Heart left ventricle (tissue), 16 donors: ENCODE results near the gene S100A14. TPM values are rescaled to one million over a fixed set of nuclear protein-coding genes. Genes with fewer than 3 reads are reported as not detected.

ENCODE experiments used
- ATAC-seq, 4 donors: fragments of 200-7000 bp; cut with Tn5 transposase; one replicate each; pipeline ENCODE4 v1.9.1; 2020 to 2022; ENCODE audit warnings: moderate library complexity in 4 of 4, mild to moderate bottlenecking in 3 of 4, moderate number of reproducible peaks in 1 of 4
- DNase-seq, 5 donors: peaks; one replicate each; pipeline ENCODE4 v3.0.0-alpha.2; 2020
- H3K27ac ChIP-seq, 12 donors: fragments of 200-600 bp; sonication (generic) in 4 of 12; one replicate each; pipeline versions ENCODE4 v1.5.0 to v1.8.0; 2016 to 2022; ENCODE audit warnings: mild to moderate bottlenecking in 2 of 12
- H3K27me3 ChIP-seq, 9 donors: fragments of 200-600 bp; sonication (generic) in 2 of 9; one replicate each; pipeline versions ENCODE4 v1.5.1 to v1.8.0; 2016 to 2022; ENCODE audit warnings: mild to moderate bottlenecking in 3 of 9
- H3K36me3 ChIP-seq, 9 donors: fragments of 200-600 bp; sonication (generic) in 2 of 9; one replicate each; pipeline versions ENCODE4 v1.5.0 to v1.8.0; 2018 to 2022; ENCODE audit warnings: mild to moderate bottlenecking in 2 of 9
- H3K4me1 ChIP-seq, 12 donors: fragments of 200-600 bp; sonication (generic) in 4 of 12; one replicate each; pipeline versions ENCODE4 v1.5.0 to v1.8.0; 2016 to 2022; ENCODE audit warnings: mild to moderate bottlenecking in 3 of 12
- H3K4me3 ChIP-seq, 12 donors: fragments of 200-600 bp; sonication (generic) in 4 of 12; one replicate each; pipeline versions ENCODE4 v1.5.0 to v1.8.0; 2017 to 2022; ENCODE audit warnings: mild to moderate bottlenecking in 9 of 12, moderate library complexity in 4 of 12
- H3K9me3 ChIP-seq, 12 donors: fragments of 200-600 bp; sonication (generic) in 4 of 12; one replicate each; pipeline versions ENCODE4 v1.5.0 to v1.8.0; 2016 to 2022; ENCODE audit warnings: mild to moderate bottlenecking in 1 of 12
- POLR2A ChIP-seq, 2 donors: fragments of 450-650 bp; IDR thresholded peaks; one replicate each; pipeline ENCODE4 v1.6.1; 2017; ENCODE audit warnings: antibody characterized with exemption in 2 of 2, mild to moderate bottlenecking in 2 of 2, moderate library complexity in 2 of 2
- WGBS, 4 donors: extraction: QIAGEN DNeasy Blood & Tissue Kit in 2 of 4; methylation state at CpG; one replicate each; pipeline versions ENCODE4 v1.1.5 to v1.1.7; 2013 to 2018; 5-methylcytosine and 5-hydroxymethylcytosine counted together
- intact Hi-C, 10 donors: fragments of 100-400 bp; cut with DNase I; formaldehyde crosslinking; loops; one replicate each; pipeline versions ENCODE4 v1.11.1 to v1.14.2; 2022
- polyA plus RNA-seq, 2 donors: library from polyadenylated mRNA; stranded (reverse); fragments of 200-250 nt; gene quantifications; one replicate each; pipeline ENCODE4 v1.2.3, GENCODE V29; 2013
- total RNA-seq, 9 donors: library from RNA; depleted of rRNA in 2 of 9; stranded (reverse); fragments of >200 nt in 2 of 9; fragmentation: NEBNext Ultra II Directional in 3 of 9; extraction: Animal tissue kit (Norgen Biotek cat#: 25700) in 3 of 9; gene quantifications; one replicate each; pipeline versions ENCODE4 v1.1.0 to v1.2.4, GENCODE V29; 2016 to 2023
- TF ChIP-seq, protein P1 (sequence below), 12 donors: fragments of 200-600 bp; sonication (generic) in 4 of 12; IDR thresholded peaks; one replicate each; pipeline versions ENCODE4 v1.5.0 to v1.8.0; 2018 to 2022; ENCODE audit warnings: antibody characterized with exemption in 12 of 12, mild to moderate bottlenecking in 5 of 12
- donor health status: ischemic (EF 13 %, LVEDD 7.1; RV severe dilation, severe dysfunction).
- donor health status: healthy with polysubstance abuse.
- donor health status: DM: no; HTN: yes; CAD: no.
- donor health status: DM: no; HTN: no; CAD: no.
- donor health status: ischemic (EF 25% LVEDD 6.9; RV normal size, moderate dysfunction).
- donor health status: ischemic (EF 25% LVEDD 5.7; RV mildly dilated, moderate dysfunction).
- donor health status: healthy.
- donor health status: DM: yes; HTN: yes; CAD: no.
- donor health status: ischemic (EF 35%, LVEDD 5.7; RV mildly dilated, moderate dysfunction).
- donor health status: nonischemic (EF 11% LVEDD 7.7; RV severe dilation, severe dysfunction).
- donor health status: DM: yes; HTN: yes; CAD: no.
- donor health status: PGD.
- donor health status: ischemic (EF 29% LVEDD 5.4; RV normal size, mild dysfunction).
- donor health status: nonischemic (EF 23%, LVEDD 6.1; RV moderate dilation, normal function).

Gene S100A14
- total and polyA plus RNA-seq, 11 donors, result 0.79 to 6.1 (median 3.9) TPM; not detected in 1

DNA sequence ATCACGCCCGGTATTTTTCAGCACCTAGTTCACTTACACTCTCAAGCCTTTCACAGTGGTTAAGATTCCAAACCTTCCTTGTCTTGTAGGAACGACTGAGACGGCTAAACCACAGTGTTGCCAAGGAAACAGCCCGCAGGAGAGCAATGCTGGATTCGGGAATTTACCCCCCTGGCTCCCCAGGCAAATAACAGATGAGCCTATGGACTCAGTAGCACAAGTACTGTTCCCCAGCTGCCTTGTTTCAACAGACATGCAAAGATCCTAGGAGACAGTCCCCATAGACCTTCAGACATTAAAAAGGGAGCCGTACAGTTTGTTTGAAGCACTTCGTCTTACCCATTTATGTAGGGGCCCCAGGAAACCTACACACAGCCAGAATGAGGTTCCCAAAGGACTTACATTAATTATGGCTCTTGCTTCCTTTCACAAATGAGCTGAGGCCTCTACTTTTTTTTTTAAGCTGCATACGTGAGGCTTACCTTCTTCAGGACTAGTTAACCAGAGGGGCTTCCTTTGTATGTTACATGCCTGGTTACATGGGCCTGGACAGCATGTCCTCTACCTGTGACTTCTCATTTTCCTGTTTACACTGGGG lies 45.1 kb upstream of the S100A14 start:
- WGBS, 4 donors, result 57 to 68% (median 66%) methylated on average over 9 of the region's 9 CpGs
- no peak for TF ChIP-seq POLR2A (IDR thresholded peaks at IDR 0.05)
- TF ChIP-seq, protein P1, sequence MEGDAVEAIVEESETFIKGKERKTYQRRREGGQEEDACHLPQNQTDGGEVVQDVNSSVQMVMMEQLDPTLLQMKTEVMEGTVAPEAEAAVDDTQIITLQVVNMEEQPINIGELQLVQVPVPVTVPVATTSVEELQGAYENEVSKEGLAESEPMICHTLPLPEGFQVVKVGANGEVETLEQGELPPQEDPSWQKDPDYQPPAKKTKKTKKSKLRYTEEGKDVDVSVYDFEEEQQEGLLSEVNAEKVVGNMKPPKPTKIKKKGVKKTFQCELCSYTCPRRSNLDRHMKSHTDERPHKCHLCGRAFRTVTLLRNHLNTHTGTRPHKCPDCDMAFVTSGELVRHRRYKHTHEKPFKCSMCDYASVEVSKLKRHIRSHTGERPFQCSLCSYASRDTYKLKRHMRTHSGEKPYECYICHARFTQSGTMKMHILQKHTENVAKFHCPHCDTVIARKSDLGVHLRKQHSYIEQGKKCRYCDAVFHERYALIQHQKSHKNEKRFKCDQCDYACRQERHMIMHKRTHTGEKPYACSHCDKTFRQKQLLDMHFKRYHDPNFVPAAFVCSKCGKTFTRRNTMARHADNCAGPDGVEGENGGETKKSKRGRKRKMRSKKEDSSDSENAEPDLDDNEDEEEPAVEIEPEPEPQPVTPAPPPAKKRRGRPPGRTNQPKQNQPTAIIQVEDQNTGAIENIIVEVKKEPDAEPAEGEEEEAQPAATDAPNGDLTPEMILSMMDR (IDR thresholded peaks at IDR 0.05), result no peak
- H3K9me3 ChIP-seq, result no peaks in the 10 kb centered on the region
- no peak for ATAC-seq
- H3K27ac ChIP-seq, result no peak overlapping the region
- intact Hi-C loops, result loop anchor here in 3 of 10 donors (5.0 to 10.0 kb wide), 2 partner anchors 86 to 89 kb away; no protein-coding TSS in a partner anchor
- H3K27me3 ChIP-seq, result no peaks in the 10 kb centered on the region
- DNase-seq, result peak in 1 of 5 donors; percentile 4
- peaks cover 0 to 67% (median 60%) of the 10 kb centered on the region in 9 donors for H3K36me3 ChIP-seq
- H3K4me3 ChIP-seq, result no peak overlapping the region
- peaks cover 0 to 18% (median 12%) of the 10 kb centered on the region in 12 donors for H3K4me1 ChIP-seq

DNA sequence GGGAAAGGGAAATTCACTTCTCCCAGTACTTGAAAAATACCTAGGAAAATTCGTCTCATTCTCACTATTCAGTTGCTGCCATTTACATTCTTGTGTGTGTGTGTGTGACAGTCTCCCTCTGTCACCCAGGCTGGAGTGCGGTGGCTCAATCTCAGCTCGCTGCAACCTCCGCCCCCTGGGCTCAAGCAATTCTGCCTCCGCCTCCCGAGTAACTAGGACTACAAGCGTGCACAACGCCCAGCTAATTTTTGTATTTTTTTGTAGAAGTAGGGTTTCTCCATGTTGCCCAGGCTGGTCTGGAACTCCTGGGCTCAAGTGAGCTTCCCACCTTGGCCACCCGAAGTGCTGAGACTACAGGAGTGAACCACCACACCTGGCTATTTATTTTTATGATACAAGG lies 43.5 kb upstream of the S100A14 start:
- ATAC-seq, result no peak
- peaks cover 0 to 52% (median 45%) of the 10 kb centered on the region in 9 donors for H3K36me3 ChIP-seq
- peak overlapping the region in 10 of 12 donors; percentile 67 to 96 (median 82) for H3K4me3 ChIP-seq
- 79 to 82% (median 80%) methylated on average over 9 of the region's 9 CpGs for WGBS, 4 donors
- TF ChIP-seq, protein P1 (IDR thresholded peaks at IDR 0.05), result no peak
- no peak for TF ChIP-seq POLR2A (IDR thresholded peaks at IDR 0.05)
- H3K27me3 ChIP-seq, result no peaks in the 10 kb centered on the region
- peaks cover 0 to 18% (median 12%) of the 10 kb centered on the region in 12 donors for H3K4me1 ChIP-seq
- intact Hi-C loops, result loop anchor here in 4 of 10 donors (5.0 to 10.0 kb wide), 2 partner anchors 85 to 87 kb away; no protein-coding TSS in a partner anchor
- H3K9me3 ChIP-seq, result no peaks in the 10 kb centered on the region
- H3K27ac ChIP-seq, result peak overlapping the region in 6 of 12 donors; percentile 8 to 99 (median 98)
- peak in 1 of 5 donors; percentile 9 for DNase-seq

DNA sequence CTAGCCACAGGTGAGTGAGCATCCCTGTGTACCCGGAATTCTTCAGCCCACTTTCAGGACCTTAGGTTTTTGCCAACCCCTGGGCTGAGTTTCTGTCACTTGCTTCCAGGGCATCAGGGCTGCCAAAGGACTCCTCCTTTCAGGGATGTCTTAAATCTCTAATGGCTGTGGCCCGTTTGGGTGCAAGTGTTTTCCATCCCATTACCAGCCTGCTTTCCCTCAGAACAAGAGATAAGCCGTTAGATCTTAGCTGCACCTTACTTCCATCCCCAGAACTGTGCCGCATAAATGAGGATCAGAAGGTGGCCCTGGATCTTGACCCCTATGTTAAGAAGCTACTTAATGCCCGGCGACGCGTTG lies 43.0 kb upstream of the S100A14 start:
- Histone ChIP-seq H3K4me1 (peaks cover 0 to 18% (median 12%) of the 10 kb centered on the region in 12 donors), H3K9me3 (no peaks in the 10 kb centered on the region), H3K4me3 (peak overlapping the region; percentile 48 to 96 (median 82)), H3K27ac (peak overlapping the region; percentile 88 to 99 (median 96)), H3K27me3 (no peaks in the 10 kb centered on the region), H3K36me3 (peaks cover 0 to 47% (median 40%) of the 10 kb centered on the region in 9 donors)
- intact Hi-C loops, result loop anchor here in 1 of 10 donors (10.0 kb wide), 1 partner anchor 84 kb away; no protein-coding TSS in a partner anchor
- DNase-seq (peak in 1 of 5 donors; percentile 22), ATAC-seq (peak in 2 of 4 donors; percentile 1 to 7)
- TF ChIP-seq, protein P1 (IDR thresholded peaks at IDR 0.05), result no peak
- TF ChIP-seq POLR2A (IDR thresholded peaks at IDR 0.05), result no peak
- 31 to 35% (median 34%) methylated on average over 8 of the region's 8 CpGs for WGBS, 4 donors

DNA sequence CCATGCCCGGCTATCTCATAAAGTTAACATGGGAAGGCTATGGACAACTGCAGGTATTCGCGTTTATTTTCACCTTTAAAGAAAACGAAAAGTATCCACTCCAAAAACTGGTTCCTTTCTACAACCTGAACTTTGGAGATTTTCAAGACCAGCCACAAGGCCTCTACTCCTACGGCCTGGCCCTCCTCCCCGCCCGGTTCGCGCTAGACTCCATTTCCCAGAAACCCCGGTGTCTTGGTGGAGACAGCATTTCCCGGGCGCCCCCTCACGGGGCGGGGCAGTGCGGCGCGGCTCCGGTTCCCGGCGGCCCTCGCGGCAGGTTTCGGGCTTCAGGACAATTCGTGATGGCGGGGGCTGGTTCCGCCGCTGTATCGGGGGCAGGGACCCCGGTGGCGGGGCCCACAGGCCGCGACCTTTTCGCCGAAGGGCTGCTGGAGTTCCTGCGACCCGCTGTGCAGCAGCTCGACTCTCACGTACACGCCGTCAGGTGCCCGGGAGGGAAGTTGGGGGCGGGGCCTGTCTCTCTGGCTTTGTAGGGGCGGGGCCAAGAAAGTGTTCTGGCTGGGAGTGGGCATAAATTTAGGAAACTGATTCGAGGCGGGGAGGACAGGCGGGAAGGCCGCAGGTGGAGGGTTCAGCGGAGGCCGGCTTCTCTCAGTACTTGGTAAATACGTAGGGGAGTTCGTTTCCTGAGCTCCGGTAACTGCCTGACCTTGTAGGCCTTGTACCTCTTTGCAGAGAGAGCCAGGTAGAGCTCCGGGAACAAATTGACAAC lies 42.5 kb upstream of the S100A14 start, which contains the start of gene SNAPIN:
Gene SNAPIN (plus strand): TSS at position 304 of the 775 bp plus-strand sequence. CDS start 41 bp downstream, at position 345.
- peak; percentile 93 to 95 (median 95) for DNase-seq
- peak; percentile 94 to 98 (median 98) for ATAC-seq
- H3K27me3 ChIP-seq, result no peaks in the 10 kb centered on the region
- no peaks in the 10 kb centered on the region for H3K9me3 ChIP-seq
- peak within 1 kb of the TSS; percentile 88 to 99 (median 96) for H3K27ac ChIP-seq
- TF ChIP-seq, protein P1 (IDR thresholded peaks at IDR 0.05), result peak in 7 of 12 donors; percentile 10 to 46 (median 29)
- TF ChIP-seq POLR2A (IDR thresholded peaks at IDR 0.05), result peak in 1 of 2 donors; percentile 70
- H3K36me3 ChIP-seq, result peaks cover 0 to 41% (median 34%) of the 10 kb centered on the region in 9 donors
- peaks cover 0 to 18% (median 12%) of the 10 kb centered on the region in 12 donors for H3K4me1 ChIP-seq
- peak within 1 kb of the TSS; percentile 48 to 96 (median 82) for H3K4me3 ChIP-seq
- intact Hi-C loops, result loop anchor here in 1 of 10 donors (10.0 kb wide), 1 partner anchor 84 kb away; no protein-coding TSS in a partner anchor
- 2 to 4% (median 3%) methylated on average over 27 to 53 of the region's 53 CpGs for WGBS, 4 donors
